Activated CD8-positive, alpha-beta memory T cell treated with anti-CD3 and anti-CD28 coated beads for 24 hours (primary cell): ENCODE data around the gene PLAAT4.
A peak's percentile ranks its signal among the peaks of the same experiment; 100 is the strongest.
"Not testable (repeated sequence)": the region's sequence is repeated elsewhere in the genome, so short reads cannot be mapped to it uniquely, and the experiment has no call there.

Experiments
- DNase-seq: peaks from one replicate; pipeline ENCODE4 v3.0.0-alpha.2; 2020

Gene PLAAT4

GRCh38 chr11:63573881-63574855 is 37.6 kb downstream of the PLAAT4 start:
- peak; percentile 65 for DNase-seq

GRCh38 chr11:63574856-63575602 is 38.4 kb downstream of the PLAAT4 start:
- no peak for DNase-seq

DNA sequence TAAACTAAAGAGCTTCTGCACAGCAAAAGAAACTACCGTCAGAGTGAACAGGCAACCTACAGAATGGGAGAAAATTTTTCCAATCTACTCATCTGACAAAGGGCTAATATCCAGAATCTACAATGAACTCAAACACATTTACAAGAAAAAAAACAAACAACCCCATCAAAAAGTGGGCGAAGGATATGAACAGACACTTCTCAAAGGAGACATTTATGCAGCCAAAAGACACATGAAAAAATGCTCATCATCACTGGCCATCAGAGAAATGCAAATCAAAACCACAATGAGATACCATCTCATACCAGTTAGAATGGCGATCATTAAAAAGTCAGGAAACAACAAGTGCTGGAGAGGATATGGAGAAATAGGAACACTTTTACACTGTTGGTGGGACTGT is 42.3 kb downstream of the PLAAT4 start:
- not testable (repeated sequence) for DNase-seq

GRCh38 chr11:63581224-63581623 is 44.6 kb downstream of the PLAAT4 start:
- DNase-seq: not testable (repeated sequence)

DNA sequence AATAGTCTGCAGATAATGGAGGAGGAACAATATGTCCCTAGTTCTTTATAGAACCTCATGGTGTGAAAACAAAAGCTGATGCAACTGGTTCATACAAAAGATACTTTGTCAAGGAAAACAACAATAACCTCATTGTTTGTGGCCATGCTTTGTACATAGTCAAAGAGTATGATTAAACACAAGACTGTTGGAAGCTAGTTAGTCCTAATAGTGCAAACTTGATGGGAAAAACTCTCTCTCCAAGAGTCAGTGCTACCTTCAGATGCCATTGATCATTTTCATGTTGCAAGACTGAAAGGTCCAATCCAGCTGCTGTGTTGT is 46.7 kb downstream of the PLAAT4 start:
- DNase-seq: no peak

- no peak for DNase-seq
These were observed 50.0 kb downstream of the PLAAT4 start for GRCh38 chr11:63586451-63587166.

- no peak for DNase-seq
These were observed 52.4 kb downstream of the PLAAT4 start for GRCh38 chr11:63589000-63589399.

DNA sequence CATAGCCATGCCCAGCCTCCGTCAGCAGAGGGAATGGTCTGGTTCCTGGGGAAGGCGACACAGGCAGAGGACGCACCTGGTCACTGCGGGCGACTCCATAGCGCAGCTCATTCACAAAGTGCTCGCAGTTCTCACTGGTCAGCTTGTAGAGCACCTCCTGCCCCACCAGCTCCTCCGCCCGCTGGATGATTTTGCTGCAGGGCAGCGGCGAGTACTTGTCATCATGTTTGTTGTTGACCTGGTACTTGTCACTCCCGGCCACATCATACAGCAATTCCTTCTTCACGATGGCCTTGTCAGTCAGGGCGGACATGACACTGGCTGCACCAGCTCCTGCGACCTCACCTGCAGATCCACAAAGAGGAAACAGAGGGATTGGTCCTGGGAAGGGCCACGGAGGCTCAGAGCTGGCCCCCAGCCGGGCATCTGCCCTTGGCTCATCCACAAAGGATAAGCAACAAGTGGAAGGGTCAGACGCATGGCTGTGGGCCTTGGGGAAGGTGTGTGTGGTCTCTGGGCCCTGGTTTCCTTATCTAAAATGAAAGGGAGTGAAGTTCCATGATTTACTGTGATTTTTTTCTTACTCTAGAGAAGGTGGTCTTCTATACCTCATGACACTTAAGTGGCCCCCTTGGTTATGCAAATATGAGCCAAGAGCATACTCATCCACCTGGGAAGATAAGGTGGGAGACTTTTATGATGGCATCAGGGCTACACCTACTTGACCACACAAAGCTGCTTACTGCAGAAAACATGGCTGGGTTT is 53.6 kb downstream of the PLAAT4 start:
- no peak for DNase-seq

- no peak for DNase-seq
These were observed 56.4 kb downstream of the PLAAT4 start for GRCh38 chr11:63592975-63593395.

- no peak for DNase-seq
These were observed 58.7 kb downstream of the PLAAT4 start for GRCh38 chr11:63595296-63595695.
